ENCODE measurements around the gene FRAT1.

GRCh38 chr10:97360705-97361536 is 41.9 kb downstream of the FRAT1 start:
- TF ChIP-seq CTCF (conservative IDR thresholded peaks at IDR 0.05 in 1 of 2, IDR thresholded peaks at IDR 0.05 in 1 of 2; ENCODE audit: extremely low read depth in 1 of 2, insufficient read depth in 1 of 2, low read depth in 1 of 2, low read length in 2 of 2): no peak
- TF ChIP-seq EZH2 (IDR thresholded peaks at IDR 0.05; ENCODE audit: borderline replicate concordance, low read length): no peak

Measured in mammary epithelial cell (primary cell).